Natural killer cell (primary cell): Measurements from ENCODE around the gene STAG3. TPM values are rescaled to one million over a fixed set of nuclear protein-coding genes. Genes with fewer than 3 reads are reported as not detected.

Experiments used
- ATAC-seq, 3 donors: fragments of 150-1000 bp in 2 of 3; fragments of 200-7000 bp in 1 of 3; cut with Tn5 transposase; 1 replicate in 1 of 3; 2 replicates in 2 of 3; pipeline ENCODE4 v1.10.0; 2021; ENCODE audit warnings: mild to moderate bottlenecking in 2 of 3, moderate library complexity in 2 of 3
- DNase-seq, 2 donors: peaks; one replicate each; pipeline versions ENCODE4 v3.0.0 to v3.0.0-alpha.2; 2013 to 2021; ENCODE audit warnings: mixed read lengths in 1 of 2
- H3K27ac ChIP-seq: one replicate; pipeline ENCODE4 v1.5.1; 2013; ENCODE audit warnings: mild to moderate bottlenecking, low read length
- H3K27me3 ChIP-seq: one replicate; pipeline ENCODE4 v1.6.1; 2013; ENCODE audit warnings: low read length; ENCODE audit not compliant: control insufficient read depth, insufficient read depth
- H3K36me3 ChIP-seq: one replicate; pipeline ENCODE4 v1.6.1; 2013; ENCODE audit warnings: low read length; ENCODE audit not compliant: control insufficient read depth, insufficient read depth
- H3K4me1 ChIP-seq: one replicate; pipeline ENCODE4 v1.6.1; 2013; ENCODE audit warnings: low read length; ENCODE audit not compliant: control insufficient read depth, insufficient read depth
- H3K4me3 ChIP-seq: one replicate; pipeline ENCODE4 v1.5.1; 2013; ENCODE audit warnings: low read length
- H3K9me3 ChIP-seq: one replicate; pipeline ENCODE4 v1.6.1; 2013; ENCODE audit warnings: low read length; ENCODE audit not compliant: control insufficient read depth, insufficient read depth
- H3K27ac Mint-ChIP-seq, 2 donors: one replicate each; pipeline ENCODE4 v1.8.0; 2022; ENCODE audit warnings: mild to moderate bottlenecking in 2 of 2, mixed read lengths in 2 of 2, moderate library complexity in 1 of 2
- H3K27me3 Mint-ChIP-seq, 2 donors: one replicate each; pipeline ENCODE4 v1.8.0; 2022; ENCODE audit warnings: low read depth in 2 of 2, mixed read lengths in 2 of 2
- H3K36me3 Mint-ChIP-seq: one replicate; pipeline ENCODE4 v1.8.0; 2022; ENCODE audit warnings: mixed read lengths
- H3K4me1 Mint-ChIP-seq, 2 donors: one replicate each; pipeline ENCODE4 v1.8.0; 2022; ENCODE audit warnings: mixed read lengths in 2 of 2
- H3K4me3 Mint-ChIP-seq: one replicate; pipeline ENCODE4 v1.8.0; 2022; ENCODE audit warnings: mild to moderate bottlenecking, moderate library complexity, mixed read lengths
- H3K9me3 Mint-ChIP-seq, 2 donors: one replicate each; pipeline ENCODE4 v1.8.0; 2022; ENCODE audit warnings: mixed read lengths in 2 of 2
- CTCF ChIP-seq: fragments of 200-600 bp; IDR thresholded peaks from one replicate; pipeline ENCODE4 v1.8.0; 2022; ENCODE audit warnings: antibody characterized with exemption
- WGBS: methylation state at CpG from one replicate; pipeline ENCODE4 v1.1.7; 2013; ENCODE audit warnings: missing lambda C conversion rate; ENCODE audit not compliant: insufficient coverage; 5-methylcytosine and 5-hydroxymethylcytosine counted together
- intact Hi-C: fragments of 100-400 bp; cut with micrococcal nuclease; formaldehyde crosslinking; loops from one replicate; pipeline ENCODE4 v1.14.2; 2022
- total RNA-seq, 4 donors: library from RNA; stranded (reverse); fragments of 120-200 nt in 1 of 4; gene quantifications; one replicate each; pipeline versions ENCODE4 v1.2.3 to v1.2.4, GENCODE V29; 2013 to 2022

The STAG3 gene
- total RNA-seq, 3 donors from 2014 or later (not counting 1 experiment from before 2014, with no cell fraction given), result 5.0 to 5.6 (median 5.5) TPM

- H3K9me3 Mint-ChIP-seq, result no peaks in the 10 kb centered on the region
- Histone ChIP-seq H3K27ac (peak overlapping the region; percentile 56), H3K36me3 (peaks cover 33% of the 10 kb centered on the region), H3K4me3 (no peak overlapping the region), H3K9me3 (no peaks in the 10 kb centered on the region), H3K4me1 (peaks cover 37% of the 10 kb centered on the region), H3K27me3 (no peaks in the 10 kb centered on the region)
- peak overlapping the region; percentile 80 to 82 for H3K27ac Mint-ChIP-seq
- peak overlapping the region; percentile 68 for H3K4me3 Mint-ChIP-seq
- no peaks in the 10 kb centered on the region for H3K36me3 Mint-ChIP-seq
- 92% methylated on average over 5 of the region's 5 CpGs for WGBS
- ATAC-seq (no peak), DNase-seq (peak in 1 of 2 donors; percentile 9)
- no peak for TF ChIP-seq CTCF
- H3K27me3 Mint-ChIP-seq, result no peaks in the 10 kb centered on the region
- intact Hi-C loops, result no loop called here
- H3K4me1 Mint-ChIP-seq, result peaks cover 12 to 29% of the 10 kb centered on the region in 2 donors
Observed at GRCh38 chr7:100157069-100157333, 20.7 kb upstream of the STAG3 start.

GRCh38 chr7:100157334-100158228 lies 20.1 kb upstream of the STAG3 start:
- intact Hi-C loops, result loop anchor here (1.0 kb wide), 1 partner anchor 9 kb away; the partner anchor contains the start of gene LAMTOR4
- no peak for TF ChIP-seq CTCF
- Mint-ChIP-seq H3K27me3 (no peaks in the 10 kb centered on the region), H3K9me3 (no peaks in the 10 kb centered on the region), H3K27ac (peak overlapping the region; percentile 80 to 85), H3K36me3 (no peaks in the 10 kb centered on the region), H3K4me1 (peaks cover 7 to 23% of the 10 kb centered on the region in 2 donors), H3K4me3 (peak overlapping the region; percentile 86)
- Histone ChIP-seq H3K27me3 (no peaks in the 10 kb centered on the region), H3K27ac (peak overlapping the region; percentile 56), H3K36me3 (peaks cover 30% of the 10 kb centered on the region), H3K4me3 (peak overlapping the region; percentile 66), H3K4me1 (peaks cover 35% of the 10 kb centered on the region), H3K9me3 (no peaks in the 10 kb centered on the region)
- DNase-seq, result peak in 1 of 2 donors; percentile 33
- WGBS, result 34% methylated on average over 30 of the region's 32 CpGs
- ATAC-seq, result peak in 1 of 3 donors; percentile 1

- ATAC-seq (peak; percentile 91 to 94 (median 94)), DNase-seq (peak; percentile 88 to 93)
- H3K27me3 Mint-ChIP-seq, result no peaks in the 10 kb centered on the region
- H3K4me1 Mint-ChIP-seq, result peaks cover 6 to 20% of the 10 kb centered on the region in 2 donors
- under 1% methylated on average over 87 of the region's 87 CpGs for WGBS
- no peaks in the 10 kb centered on the region for H3K9me3 Mint-ChIP-seq
- intact Hi-C loops, result loop anchor here (1.0 kb wide), 1 partner anchor 10 kb away; the partner anchor contains the start of gene LAMTOR4
- Histone ChIP-seq H3K36me3 (peaks cover 26% of the 10 kb centered on the region), H3K27ac (peak within 1 kb of the TSS; percentile 64), H3K27me3 (no peaks in the 10 kb centered on the region), H3K4me3 (peak within 1 kb of the TSS; percentile 66), H3K4me1 (peaks cover 31% of the 10 kb centered on the region), H3K9me3 (no peaks in the 10 kb centered on the region)
- no peak for TF ChIP-seq CTCF
- H3K27ac Mint-ChIP-seq, result peak within 1 kb of the TSS; percentile 80 to 85
- H3K4me3 Mint-ChIP-seq, result peak within 1 kb of the TSS; percentile 86
- H3K36me3 Mint-ChIP-seq, result no peaks in the 10 kb centered on the region
Observed at GRCh38 chr7:100158229-100159098, 19.3 kb upstream of the STAG3 start, which contains the start of gene TRAPPC14. TRAPPC14 (minus strand) TSS chr7:100158723; CDS start chr7:100158499, 224 bp downstream.
